CD4-positive, alpha-beta memory T cell (primary cell): Measurements from ENCODE around the gene HOXA9. TPM values are rescaled to one million over a fixed set of nuclear protein-coding genes. Genes with fewer than 3 reads are reported as not detected.

Experiments used
- CTCF ChIA-PET: fragments of 350-600 bp; sonication (Branson Sonifier 250); formaldehyde crosslinking; loops from one replicate; lab custom pipeline; 2021; ENCODE audit warnings: inconsistent platforms; ENCODE audit not compliant: partially characterized antibody; lab: Charles Lee
- POLR2A ChIA-PET: fragments of 350-600 bp; sonication (Branson Sonifier 250); formaldehyde crosslinking; loops from one replicate; lab custom pipeline; 2021; ENCODE audit not compliant: partially characterized antibody; lab: Charles Lee
- DNase-seq, 5 donors: peaks; one replicate each; pipeline versions ENCODE4 v3.0.0 to v3.0.0-alpha.2; 2020 to 2022; ENCODE audit warnings: mixed read lengths in 1 of 5
- H3K27ac ChIP-seq: one replicate; pipeline ENCODE4 v1.7.0; 2013; ENCODE audit warnings: low read depth, low read length
- H3K27me3 ChIP-seq: 2 replicates; pipeline ENCODE4 v1.7.0; 2013; ENCODE audit warnings: mild to moderate bottlenecking, low read length, moderate library complexity; ENCODE audit not compliant: insufficient read depth
- H3K36me3 ChIP-seq: 2 replicates; pipeline ENCODE4 v1.7.0; 2013; ENCODE audit warnings: mild to moderate bottlenecking, low read length, moderate library complexity; ENCODE audit not compliant: insufficient read depth
- H3K4me1 ChIP-seq: 2 replicates; pipeline ENCODE4 v1.7.0; 2013; ENCODE audit warnings: mild to moderate bottlenecking, low read length, moderate library complexity; ENCODE audit not compliant: insufficient read depth
- H3K4me3 ChIP-seq, 2 donors: one replicate each; pipeline ENCODE4 v1.7.0; 2013; ENCODE audit warnings: low read length in 2 of 2, mild to moderate bottlenecking in 1 of 2
- H3K9me3 ChIP-seq, 2 donors: one replicate each; pipeline ENCODE4 v1.7.0; 2013; ENCODE audit warnings: low read length in 2 of 2, control low read depth in 1 of 2; ENCODE audit not compliant: control insufficient read depth in 1 of 2
- H3K27ac Mint-ChIP-seq, 7 donors: one replicate each; pipeline ENCODE4 v1.8.0; 2020 to 2021; ENCODE audit warnings: mixed read lengths in 7 of 7, mild to moderate bottlenecking in 6 of 7, inconsistent platforms in 3 of 7, moderate library complexity in 3 of 7
- H3K27me3 Mint-ChIP-seq, 2 donors: one replicate each; pipeline ENCODE4 v1.8.0; 2020 to 2021; ENCODE audit warnings: mixed read lengths in 2 of 2
- H3K36me3 Mint-ChIP-seq, 2 donors: one replicate each; pipeline ENCODE4 v1.8.0; 2020 to 2021; ENCODE audit warnings: mixed read lengths in 2 of 2, inconsistent platforms in 1 of 2, mild to moderate bottlenecking in 1 of 2
- H3K4me1 Mint-ChIP-seq, 4 donors: one replicate each; pipeline ENCODE4 v1.8.0; 2020 to 2021; ENCODE audit warnings: mixed read lengths in 4 of 4, mild to moderate bottlenecking in 1 of 4
- H3K4me3 Mint-ChIP-seq, 8 donors: one replicate each; pipeline ENCODE4 v1.8.0; 2020 to 2021; ENCODE audit warnings: mixed read lengths in 8 of 8, mild to moderate bottlenecking in 7 of 8, moderate library complexity in 6 of 8, inconsistent platforms in 3 of 8
- H3K9me3 Mint-ChIP-seq, 8 donors: one replicate each; pipeline ENCODE4 v1.8.0; 2020 to 2021; ENCODE audit warnings: mixed read lengths in 8 of 8, mild to moderate bottlenecking in 5 of 8, inconsistent platforms in 3 of 8, moderate library complexity in 1 of 8
- intact Hi-C: fragments of 100-400 bp; cut with micrococcal nuclease; formaldehyde crosslinking; loops from one replicate; pipeline ENCODE4 v1.15.1; 2023
- microRNA-seq: library from miRNA; unstranded; fragments of <30 nt; microRNA quantifications from one replicate; pipeline ENCODE4 v1.2.0, GENCODE V29; 2021; ENCODE audit warnings: borderline replicate concordance, borderline number of aligned reads, borderline microRNAs expressed, mixed read lengths
- polyA plus RNA-seq, 2 donors: library from polyadenylated mRNA; unstranded; fragments of 300-500 nt; fragmentation: Illumina TruSeq; gene quantifications; one replicate each; pipeline ENCODE4 v1.2.3, GENCODE V29; 2021
- total RNA-seq, 2 experiments: library from RNA; stranded (reverse); gene quantifications; one replicate each; pipeline ENCODE4 v1.2.3, GENCODE V29; 2021

Gene HOXA9
- total and polyA plus RNA-seq, 4 experiments from 2014 or later = not detected

- no peaks in the 10 kb centered on the region for H3K4me1 Mint-ChIP-seq
- H3K4me3 ChIP-seq = no peak overlapping the region
- H3K9me3 Mint-ChIP-seq = no peaks in the 10 kb centered on the region
These were observed 50.5 kb downstream of the HOXA9 start for GRCh38 chr7:27114881-27115220.

DNA sequence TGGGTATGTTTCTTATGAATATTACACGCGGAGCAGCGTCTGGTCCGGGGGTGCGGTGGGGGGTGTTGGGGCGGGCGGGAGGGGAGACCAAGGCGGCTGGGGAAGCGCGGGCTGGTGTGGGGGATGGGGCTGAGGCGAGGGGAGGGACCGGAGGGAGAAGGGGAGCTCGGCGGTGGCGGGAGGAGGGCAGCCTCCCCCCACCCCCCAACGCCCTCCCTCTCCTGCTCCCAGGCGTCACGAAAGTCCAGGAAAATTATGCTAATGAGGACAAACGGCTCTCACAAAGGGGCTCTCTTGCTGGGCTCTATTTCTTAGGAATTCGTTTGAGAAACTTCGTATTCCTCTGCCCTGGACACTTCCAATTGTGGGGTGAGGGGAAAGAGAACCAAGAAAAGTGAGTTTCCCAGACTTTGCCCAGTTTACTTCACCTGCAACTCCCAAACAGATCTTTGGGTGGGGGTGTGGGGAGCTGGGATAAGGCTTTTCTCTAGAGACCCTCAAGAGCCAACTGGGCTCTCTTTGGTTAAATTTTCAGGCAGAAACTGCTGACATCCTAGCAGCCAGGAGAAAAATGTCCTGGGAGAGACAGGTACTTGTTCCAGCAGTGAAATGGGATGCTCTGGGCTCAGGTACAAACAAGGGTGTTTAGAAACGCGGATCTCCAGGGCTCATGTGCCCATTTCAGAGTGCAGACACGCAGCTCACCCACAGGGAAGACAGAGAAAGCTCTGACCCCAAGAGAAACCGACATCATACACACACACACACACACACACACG lies 51.2 kb downstream of the HOXA9 start:
- Histone ChIP-seq H3K36me3 (no peaks in the 10 kb centered on the region), H3K9me3 (no peaks in the 10 kb centered on the region), H3K27ac (no peak overlapping the region), H3K4me1 (no peaks in the 10 kb centered on the region), H3K4me3 (no peak overlapping the region), H3K27me3 (no peaks in the 10 kb centered on the region)
- intact Hi-C loops = no loop called here
- Mint-ChIP-seq H3K9me3 (no peaks in the 10 kb centered on the region), H3K36me3 (no peaks in the 10 kb centered on the region), H3K27ac (no peak overlapping the region), H3K27me3 (peaks cover 6 to 8% of the 10 kb centered on the region in 2 donors), H3K4me3 (no peak overlapping the region), H3K4me1 (no peaks in the 10 kb centered on the region)
- ChIA-PET CTCF (interaction anchor here (1.3 kb wide), 1 partner anchor 45 kb away, joined by 3 read pairs; no protein-coding TSS in a partner anchor), POLR2A (no interaction called here)
- DNase-seq = no peak

More at GRCh38 chr7:27114881-27115220, 50.5 kb downstream of the HOXA9 start:
- Histone ChIP-seq H3K27ac (no peak overlapping the region), H3K9me3 (no peaks in the 10 kb centered on the region), H3K27me3 (no peaks in the 10 kb centered on the region), H3K4me1 (no peaks in the 10 kb centered on the region), H3K36me3 (no peaks in the 10 kb centered on the region)
- Mint-ChIP-seq H3K27ac (no peak overlapping the region), H3K4me3 (no peak overlapping the region), H3K27me3 (peaks cover 8 to 9% of the 10 kb centered on the region in 2 donors), H3K36me3 (no peaks in the 10 kb centered on the region)
- intact Hi-C loops = no loop called here
- CTCF ChIA-PET = interaction anchor here (1.3 kb wide), 1 partner anchor 45 kb away, joined by 3 read pairs; no protein-coding TSS in a partner anchor
- POLR2A ChIA-PET = no interaction called here
- no peak for DNase-seq

- Mint-ChIP-seq H3K27me3 (peaks cover 1 to 6% of the 10 kb centered on the region in 2 donors), H3K36me3 (no peaks in the 10 kb centered on the region), H3K4me3 (no peak overlapping the region), H3K27ac (no peak overlapping the region), H3K4me1 (no peaks in the 10 kb centered on the region), H3K9me3 (peaks cover 0 to 2% (median 0%) of the 10 kb centered on the region in 8 donors)
- intact Hi-C loops = no loop called here
- no peaks in the 10 kb centered on the region for H3K36me3 ChIP-seq
- DNase-seq = no peak
- no peaks in the 10 kb centered on the region for H3K9me3 ChIP-seq
- POLR2A ChIA-PET = no interaction called here
- CTCF ChIA-PET = no interaction called here
- H3K27ac ChIP-seq = no peak overlapping the region
- H3K4me1 ChIP-seq = no peaks in the 10 kb centered on the region
- no peaks in the 10 kb centered on the region for H3K27me3 ChIP-seq
- H3K4me3 ChIP-seq = no peak overlapping the region
These were observed 52.1 kb downstream of the HOXA9 start for GRCh38 chr7:27112955-27113949.

Small RNA genes lying within 50 kb of the gene (microRNA-seq; reads per million reads assigned to microRNA genes)
- gene MIR196B = 25.9 reads per million, percentile 52 among the genes with 10 or more reads in this experiment

Other genes with a start within 250 kb of the HOXA9 start
- gene HOXA1, start 69.5 kb downstream of the HOXA9 start, total RNA-seq = under 1 TPM; 0.73 to 0.75 TPM
- gene HOXA1, start 69.5 kb downstream of the HOXA9 start, polyA plus RNA-seq = under 1 TPM; 0.49 to 0.68 TPM
- not detected for gene HOXA2, start 62.9 kb downstream of the HOXA9 start, total RNA-seq
- gene HOXA2, start 62.9 kb downstream of the HOXA9 start, polyA plus RNA-seq = not detected
- under 1 TPM in 1 of 2 experiments, not detected in 1; 0.19 TPM for gene HOXA4, start 34.8 kb downstream of the HOXA9 start, total RNA-seq
- under 1 TPM in 1 of 2 donors, not detected in 1; 0.30 TPM for gene HOXA4, start 34.8 kb downstream of the HOXA9 start, polyA plus RNA-seq
- gene HOXA5, start 21.9 kb downstream of the HOXA9 start, total RNA-seq = not detected
- gene HOXA5, start 21.9 kb downstream of the HOXA9 start, polyA plus RNA-seq = not detected
- not detected for gene HOXA6, start 17.8 kb downstream of the HOXA9 start, total RNA-seq
- gene HOXA6, start 17.8 kb downstream of the HOXA9 start, polyA plus RNA-seq = not detected
- not detected for gene HOXA3, start 13.0 kb downstream of the HOXA9 start, total RNA-seq
- gene HOXA3, start 13.0 kb downstream of the HOXA9 start, polyA plus RNA-seq = under 1 TPM in 1 of 2 donors, not detected in 1; 0.07 TPM
- not detected for gene HOXA7, start 8.9 kb downstream of the HOXA9 start, total RNA-seq
- not detected for gene HOXA7, start 8.9 kb downstream of the HOXA9 start, polyA plus RNA-seq
- not detected for gene HOXA10, start 8.8 kb upstream of the HOXA9 start, total RNA-seq
- not detected for gene HOXA10, start 8.8 kb upstream of the HOXA9 start, polyA plus RNA-seq
- gene HOXA11, start 19.7 kb upstream of the HOXA9 start, total RNA-seq = not detected
- not detected for gene HOXA11, start 19.7 kb upstream of the HOXA9 start, polyA plus RNA-seq
- not detected for gene HOXA13, start 34.6 kb upstream of the HOXA9 start, total RNA-seq
- not detected for gene HOXA13, start 34.6 kb upstream of the HOXA9 start, polyA plus RNA-seq
- gene EVX1, start 77.3 kb upstream of the HOXA9 start, total RNA-seq = not detected
- gene EVX1, start 77.3 kb upstream of the HOXA9 start, polyA plus RNA-seq = not detected